ENCODE data around the gene DIAPH1.

Gene DIAPH1

DNA sequence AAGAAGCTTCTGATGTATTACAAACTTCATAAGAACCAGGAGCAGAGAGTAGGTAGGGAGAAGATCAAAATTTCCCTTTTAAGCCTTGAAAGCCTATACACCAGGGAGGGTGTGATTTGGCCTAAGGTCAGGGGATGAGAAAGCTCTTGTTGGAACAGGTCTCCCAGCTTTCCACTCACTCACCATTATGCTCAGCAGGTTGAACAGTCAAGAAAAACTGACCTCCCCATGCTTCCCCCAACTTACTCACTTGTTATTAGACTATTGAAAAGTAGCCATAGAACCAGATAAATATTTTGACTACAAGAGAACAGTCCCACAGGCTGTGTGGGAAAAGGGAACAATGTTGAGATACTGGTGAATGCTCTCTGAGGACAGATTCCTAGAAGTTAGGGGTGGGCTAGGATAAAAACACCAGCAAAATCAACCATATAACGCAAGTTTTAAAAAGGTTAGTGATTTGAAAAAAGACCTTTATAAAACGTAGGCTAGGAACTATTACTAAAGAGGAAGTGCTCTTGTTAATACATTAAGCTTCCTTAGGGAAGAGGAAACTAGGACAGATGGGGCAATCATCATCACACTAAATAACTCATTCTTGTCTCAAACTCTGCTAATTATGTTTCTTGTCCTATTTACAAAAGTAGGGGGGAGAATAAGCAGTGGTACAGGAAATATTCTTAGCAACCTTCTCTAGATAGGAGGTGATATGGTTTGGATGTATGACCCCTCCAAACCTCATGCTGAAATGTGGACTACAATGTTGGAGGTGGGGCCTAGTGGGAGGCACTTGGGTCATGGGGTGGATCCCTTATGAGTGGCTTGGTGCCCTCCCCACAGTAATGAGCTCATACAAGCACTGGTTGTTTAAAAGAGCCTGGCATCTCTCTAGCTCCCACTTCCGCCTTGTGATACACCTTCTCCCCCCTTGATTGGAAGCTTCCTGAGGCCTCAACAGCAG lies 98.9 kb downstream of the DIAPH1 start:
- Mint-ChIP-seq H3K27me3 (ENCODE audit: low read depth) (no peaks in the 10 kb centered on the region), H3K4me1 (peaks cover 96% of the 10 kb centered on the region), H3K4me3 (no peak overlapping the region), H3K9me3 (no peaks in the 10 kb centered on the region), H3K36me3 (ENCODE audit: low read depth) (peaks cover 67% of the 10 kb centered on the region), H3K27ac (peak overlapping the region in 1 of 3 experiments; percentile 83)
- TF ChIP-seq, protein P1, sequence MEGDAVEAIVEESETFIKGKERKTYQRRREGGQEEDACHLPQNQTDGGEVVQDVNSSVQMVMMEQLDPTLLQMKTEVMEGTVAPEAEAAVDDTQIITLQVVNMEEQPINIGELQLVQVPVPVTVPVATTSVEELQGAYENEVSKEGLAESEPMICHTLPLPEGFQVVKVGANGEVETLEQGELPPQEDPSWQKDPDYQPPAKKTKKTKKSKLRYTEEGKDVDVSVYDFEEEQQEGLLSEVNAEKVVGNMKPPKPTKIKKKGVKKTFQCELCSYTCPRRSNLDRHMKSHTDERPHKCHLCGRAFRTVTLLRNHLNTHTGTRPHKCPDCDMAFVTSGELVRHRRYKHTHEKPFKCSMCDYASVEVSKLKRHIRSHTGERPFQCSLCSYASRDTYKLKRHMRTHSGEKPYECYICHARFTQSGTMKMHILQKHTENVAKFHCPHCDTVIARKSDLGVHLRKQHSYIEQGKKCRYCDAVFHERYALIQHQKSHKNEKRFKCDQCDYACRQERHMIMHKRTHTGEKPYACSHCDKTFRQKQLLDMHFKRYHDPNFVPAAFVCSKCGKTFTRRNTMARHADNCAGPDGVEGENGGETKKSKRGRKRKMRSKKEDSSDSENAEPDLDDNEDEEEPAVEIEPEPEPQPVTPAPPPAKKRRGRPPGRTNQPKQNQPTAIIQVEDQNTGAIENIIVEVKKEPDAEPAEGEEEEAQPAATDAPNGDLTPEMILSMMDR (IDR thresholded peaks at IDR 0.05; ENCODE audit: unreplicated experiment in 3 of 3) = no peak

DNA sequence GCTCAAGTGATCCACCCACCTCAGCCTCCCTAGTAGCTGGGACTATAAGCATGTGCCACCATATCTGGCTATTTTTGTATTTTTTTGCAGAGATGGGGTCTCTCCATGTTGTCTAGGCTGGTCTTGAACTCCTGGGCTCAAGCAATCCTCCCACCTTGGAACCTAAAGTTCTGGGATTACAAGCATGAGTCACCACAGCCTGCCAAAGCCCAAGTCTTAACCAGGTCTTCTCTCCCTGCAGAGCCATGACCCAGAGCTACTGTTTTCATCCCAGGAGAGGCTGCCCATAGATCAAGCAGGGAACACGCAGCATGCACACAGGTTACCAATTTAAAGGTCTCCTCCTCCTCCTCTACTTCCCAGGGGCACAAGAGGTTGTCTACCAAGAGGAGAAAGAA lies 100.2 kb downstream of the DIAPH1 start:
- Mint-ChIP-seq H3K9me3 (no peaks in the 10 kb centered on the region), H3K27ac (peak overlapping the region in 1 of 3 experiments; percentile 83)

DNA sequence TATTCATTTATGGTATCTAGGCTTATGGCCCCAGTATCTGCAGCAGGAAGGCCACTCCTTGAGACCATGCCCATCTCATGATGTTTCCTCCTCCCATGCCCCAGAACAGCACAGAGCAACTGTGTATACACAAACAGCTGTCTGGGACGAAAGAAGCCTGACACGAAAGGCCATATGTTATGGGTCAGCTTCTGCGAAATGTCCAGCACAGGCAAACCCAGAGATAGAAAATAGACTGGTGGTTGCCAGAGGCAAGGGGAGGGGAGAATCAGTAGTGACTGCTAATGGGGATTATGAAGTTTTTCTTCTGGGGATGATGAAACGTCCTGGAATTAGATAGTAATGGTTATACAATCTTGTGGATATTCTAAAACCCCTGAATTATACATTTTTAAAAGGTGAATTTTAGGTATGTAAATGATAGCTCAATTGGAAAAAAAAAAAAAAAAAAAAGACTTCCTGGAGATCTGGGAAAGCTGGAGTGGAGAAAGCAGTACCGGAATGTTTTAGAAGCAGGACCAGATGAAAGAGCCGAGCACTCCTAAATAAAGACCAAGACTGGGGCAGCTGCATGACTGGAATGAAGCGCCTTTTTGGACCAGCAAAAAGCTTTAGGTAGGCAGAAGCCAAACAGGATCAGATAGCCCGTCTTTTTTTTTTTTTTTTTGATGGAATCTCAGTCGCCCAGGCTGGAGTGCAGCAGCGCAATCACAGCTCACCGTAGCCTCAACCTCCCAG lies 100.8 kb downstream of the DIAPH1 start:
- H3K9me3 Mint-ChIP-seq = no peaks in the 10 kb centered on the region
- H3K4me3 Mint-ChIP-seq = peak overlapping the region in 2 of 3 experiments; percentile 21 to 34
- H3K36me3 Mint-ChIP-seq (ENCODE audit: low read depth) = peaks cover 59% of the 10 kb centered on the region
- H3K27ac Mint-ChIP-seq = peak overlapping the region in 1 of 3 experiments; percentile 99
- peaks cover 3% of the 10 kb centered on the region for H3K27me3 Mint-ChIP-seq (ENCODE audit: low read depth)
- H3K4me1 Mint-ChIP-seq = peaks cover 94% of the 10 kb centered on the region
- TF ChIP-seq, protein P1 (IDR thresholded peaks at IDR 0.05; ENCODE audit: unreplicated experiment in 3 of 3) = no peak

More for the DNA sequence above, 100.2 kb downstream of the DIAPH1 start:
- Mint-ChIP-seq H3K4me3 (peak overlapping the region in 1 of 3 experiments; percentile 31), H3K27me3 (ENCODE audit: low read depth) (peaks cover 3% of the 10 kb centered on the region), H3K36me3 (ENCODE audit: low read depth) (peaks cover 59% of the 10 kb centered on the region), H3K4me1 (peaks cover 96% of the 10 kb centered on the region)
- TF ChIP-seq, protein P1 (IDR thresholded peaks at IDR 0.05; ENCODE audit: unreplicated experiment in 3 of 3) = no peak

DNA sequence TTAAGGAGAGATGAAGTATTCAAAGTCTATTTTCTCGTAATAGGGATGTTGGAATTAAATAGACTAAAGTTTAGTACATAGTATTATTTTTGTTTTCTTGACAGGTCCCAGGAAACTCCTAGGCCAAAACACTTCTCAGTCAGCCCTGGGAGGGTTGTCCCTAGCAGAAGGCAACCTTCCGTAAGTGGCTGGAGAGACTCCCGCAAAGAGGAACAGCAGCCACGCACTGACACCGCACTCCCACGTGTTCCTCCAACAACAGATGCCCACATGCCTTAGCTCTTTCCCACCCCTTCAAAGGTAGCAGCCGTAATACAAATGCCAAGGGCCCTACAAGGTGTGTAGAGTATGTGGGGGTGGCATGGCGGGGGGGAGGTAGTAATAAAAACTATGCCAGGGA lies 101.5 kb downstream of the DIAPH1 start:
- Mint-ChIP-seq H3K36me3 (ENCODE audit: low read depth) (peaks cover 58% of the 10 kb centered on the region), H3K27me3 (ENCODE audit: low read depth) (peaks cover 3% of the 10 kb centered on the region), H3K4me3 (peak overlapping the region in 1 of 3 experiments; percentile 55), H3K9me3 (no peaks in the 10 kb centered on the region), H3K27ac (peak overlapping the region in 1 of 3 experiments; percentile 99), H3K4me1 (peaks cover 97% of the 10 kb centered on the region)
- TF ChIP-seq, protein P1 (IDR thresholded peaks at IDR 0.05; ENCODE audit: unreplicated experiment in 3 of 3) = no peak

DNA sequence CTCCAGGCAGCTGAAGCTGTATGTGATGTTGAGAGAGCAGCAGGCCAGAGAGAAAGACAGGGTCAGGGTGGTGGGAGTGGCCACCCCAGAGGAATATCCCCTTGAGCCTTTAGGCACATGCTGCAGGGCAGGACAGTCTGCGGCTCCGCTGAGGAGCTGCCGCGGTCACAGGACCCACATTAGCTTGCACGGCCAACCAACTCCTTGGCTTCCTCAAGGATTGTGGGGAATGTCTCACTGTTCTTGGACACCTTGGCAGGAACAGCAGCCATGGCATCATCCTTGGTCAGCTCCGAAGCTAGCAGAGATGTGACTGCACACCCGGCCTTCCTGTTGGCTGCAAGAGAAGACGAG lies 102.2 kb downstream of the DIAPH1 start:
- peaks cover 95% of the 10 kb centered on the region for H3K4me1 Mint-ChIP-seq
- H3K9me3 Mint-ChIP-seq = no peaks in the 10 kb centered on the region
- TF ChIP-seq, protein P1 (IDR thresholded peaks at IDR 0.05; ENCODE audit: unreplicated experiment in 3 of 3) = no peak
- H3K27ac Mint-ChIP-seq = peak overlapping the region in 1 of 3 experiments; percentile 99
- H3K36me3 Mint-ChIP-seq (ENCODE audit: low read depth) = peaks cover 58% of the 10 kb centered on the region
- peaks cover 3% of the 10 kb centered on the region for H3K27me3 Mint-ChIP-seq (ENCODE audit: low read depth)
- peak overlapping the region in 1 of 3 experiments; percentile 55 for H3K4me3 Mint-ChIP-seq

Data from nephron (organoid).